PC-9 (cell line): ENCODE data around the gene GORASP1.

ENCODE experiments used
- CTCF ChIP-seq: fragments of 200-600 bp; sonication (generic); conservative IDR thresholded peaks from 2 replicates; pipeline ENCODE4 v1.6.1; 2017; ENCODE audit warnings: mixed run types, antibody characterized with exemption, mild to moderate bottlenecking, moderate library complexity
- EZH2 ChIP-seq: fragments of 200-600 bp; sonication (generic); IDR thresholded peaks from 2 replicates; pipeline ENCODE4 v1.8.0; 2017; ENCODE audit warnings: antibody characterized with exemption, low read depth

- TF ChIP-seq CTCF (no peak), EZH2 (no peak)
Measured at GRCh38 chr3:39130026-39130425, 22.6 kb upstream of the GORASP1 start.
